Measurements from ENCODE around the gene BICD1. TPM values are rescaled to one million over a fixed set of nuclear protein-coding genes. Genes with fewer than 3 reads are reported as not detected.

Gene BICD1
- total RNA-seq, 6 donors from 2014 or later = 11.3 to 44.0 (median 15.4) TPM

DNA sequence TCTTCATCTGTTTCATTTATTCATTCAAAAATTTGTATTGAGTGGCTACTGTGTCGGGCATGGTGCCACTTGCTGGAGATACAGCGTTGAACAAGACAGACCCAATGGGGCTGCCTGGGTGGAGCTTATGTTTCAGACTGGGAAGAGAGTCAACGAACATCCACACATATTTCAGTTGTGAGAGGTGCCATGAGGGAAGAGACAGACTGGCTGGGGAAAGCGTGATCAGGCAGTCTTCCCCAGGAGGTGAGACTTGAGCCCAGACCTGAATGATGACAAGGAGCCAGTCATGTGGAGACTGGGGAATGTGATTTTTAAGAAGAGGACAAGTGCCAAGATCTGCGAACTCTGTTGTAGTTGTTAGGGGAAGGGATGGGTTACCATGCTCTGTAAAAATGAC, 12.2 kb downstream of the BICD1 start:
- TF ChIP-seq, protein P1, sequence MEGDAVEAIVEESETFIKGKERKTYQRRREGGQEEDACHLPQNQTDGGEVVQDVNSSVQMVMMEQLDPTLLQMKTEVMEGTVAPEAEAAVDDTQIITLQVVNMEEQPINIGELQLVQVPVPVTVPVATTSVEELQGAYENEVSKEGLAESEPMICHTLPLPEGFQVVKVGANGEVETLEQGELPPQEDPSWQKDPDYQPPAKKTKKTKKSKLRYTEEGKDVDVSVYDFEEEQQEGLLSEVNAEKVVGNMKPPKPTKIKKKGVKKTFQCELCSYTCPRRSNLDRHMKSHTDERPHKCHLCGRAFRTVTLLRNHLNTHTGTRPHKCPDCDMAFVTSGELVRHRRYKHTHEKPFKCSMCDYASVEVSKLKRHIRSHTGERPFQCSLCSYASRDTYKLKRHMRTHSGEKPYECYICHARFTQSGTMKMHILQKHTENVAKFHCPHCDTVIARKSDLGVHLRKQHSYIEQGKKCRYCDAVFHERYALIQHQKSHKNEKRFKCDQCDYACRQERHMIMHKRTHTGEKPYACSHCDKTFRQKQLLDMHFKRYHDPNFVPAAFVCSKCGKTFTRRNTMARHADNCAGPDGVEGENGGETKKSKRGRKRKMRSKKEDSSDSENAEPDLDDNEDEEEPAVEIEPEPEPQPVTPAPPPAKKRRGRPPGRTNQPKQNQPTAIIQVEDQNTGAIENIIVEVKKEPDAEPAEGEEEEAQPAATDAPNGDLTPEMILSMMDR (IDR thresholded peaks at IDR 0.05) = no peak
- Histone ChIP-seq H3K27me3 (no peaks in the 10 kb centered on the region), H3K36me3 (no peaks in the 10 kb centered on the region), H3K4me1 (peaks cover 8 to 17% (median 8%) of the 10 kb centered on the region in 4 donors), H3K9me3 (no peaks in the 10 kb centered on the region), H3K4me3 (no peak overlapping the region), H3K27ac (no peak overlapping the region)
- no peak for DNase-seq
- WGBS, 2 donors = 92 to 95% methylated on average over 5 of the region's 5 CpGs
- no peak for ATAC-seq (ENCODE audit: low FRiP score in 2 of 2)

DNA sequence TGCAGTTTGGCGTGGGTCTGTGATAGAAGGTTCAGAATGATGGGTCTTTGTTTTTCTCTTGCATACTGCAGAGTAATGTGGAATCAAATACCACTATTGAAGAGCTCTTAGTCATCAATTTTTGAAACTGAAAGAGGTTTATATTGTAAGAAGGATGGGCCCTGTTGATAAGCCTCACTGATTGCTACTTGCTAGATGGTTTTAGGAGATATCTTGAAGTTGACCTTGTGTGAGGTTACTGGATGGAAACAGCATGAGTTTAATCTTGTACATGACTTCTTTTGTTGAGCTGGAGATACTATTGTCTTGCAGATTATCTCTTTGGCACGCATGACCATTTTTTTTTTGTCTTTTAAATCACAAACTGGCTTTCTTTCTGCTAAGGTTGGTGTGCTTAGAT, 13.8 kb downstream of the BICD1 start:
- no peak overlapping the region for H3K4me3 ChIP-seq
- DNase-seq = no peak
- no peak overlapping the region for H3K27ac ChIP-seq
- H3K4me1 ChIP-seq = peaks cover 7 to 16% (median 7%) of the 10 kb centered on the region in 4 donors
- H3K9me3 ChIP-seq = no peaks in the 10 kb centered on the region
- ATAC-seq (ENCODE audit: low FRiP score in 2 of 2) = no peak
- no peaks in the 10 kb centered on the region for H3K27me3 ChIP-seq
- TF ChIP-seq, protein P1 (IDR thresholded peaks at IDR 0.05) = no peak
- no peak for TF ChIP-seq POLR2A (IDR thresholded peaks at IDR 0.05)
- no peak for TF ChIP-seq EP300 (IDR thresholded peaks at IDR 0.05)
- no peak for TF ChIP-seq POLR2AphosphoS5 (IDR thresholded peaks at IDR 0.05)
- WGBS, 2 donors = 60 to 73% methylated on average over 2 of the region's 2 CpGs
- H3K36me3 ChIP-seq = no peaks in the 10 kb centered on the region

DNA sequence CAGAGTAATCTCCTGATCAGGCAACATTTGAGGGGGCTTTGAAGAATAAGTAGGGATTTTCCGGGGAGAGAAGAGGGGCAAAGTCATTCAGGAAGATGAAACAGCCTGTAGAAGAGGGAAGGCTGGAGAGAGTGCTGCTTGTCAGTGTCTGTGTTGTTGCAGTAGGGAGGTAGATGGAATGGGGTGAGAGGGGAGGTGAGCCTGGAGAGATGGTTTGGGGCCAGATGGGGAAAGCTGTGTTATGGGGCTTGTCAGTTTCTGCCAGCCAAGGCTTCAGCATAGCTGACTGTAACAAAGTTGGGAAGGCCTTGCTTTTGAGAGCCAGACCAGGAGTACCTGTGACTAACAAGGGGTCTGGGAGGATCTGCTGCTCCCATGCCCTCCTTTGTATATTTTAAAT, 18.0 kb downstream of the BICD1 start:
- Histone ChIP-seq H3K36me3 (no peaks in the 10 kb centered on the region), H3K9me3 (no peaks in the 10 kb centered on the region), H3K4me1 (peaks cover 0 to 8% (median 0%) of the 10 kb centered on the region in 4 donors), H3K27me3 (no peaks in the 10 kb centered on the region), H3K4me3 (no peak overlapping the region), H3K27ac (no peak overlapping the region)
- TF ChIP-seq POLR2A (IDR thresholded peaks at IDR 0.05) = no peak
- TF ChIP-seq EP300 (IDR thresholded peaks at IDR 0.05) = no peak
- TF ChIP-seq POLR2AphosphoS5 (IDR thresholded peaks at IDR 0.05) = no peak
- TF ChIP-seq, protein P1 (IDR thresholded peaks at IDR 0.05) = no peak
- 73 to 79% methylated on average over 1 of the region's 1 CpG for WGBS, 2 donors
- ATAC-seq (ENCODE audit: low FRiP score in 2 of 2) = no peak
- DNase-seq = no peak

DNA sequence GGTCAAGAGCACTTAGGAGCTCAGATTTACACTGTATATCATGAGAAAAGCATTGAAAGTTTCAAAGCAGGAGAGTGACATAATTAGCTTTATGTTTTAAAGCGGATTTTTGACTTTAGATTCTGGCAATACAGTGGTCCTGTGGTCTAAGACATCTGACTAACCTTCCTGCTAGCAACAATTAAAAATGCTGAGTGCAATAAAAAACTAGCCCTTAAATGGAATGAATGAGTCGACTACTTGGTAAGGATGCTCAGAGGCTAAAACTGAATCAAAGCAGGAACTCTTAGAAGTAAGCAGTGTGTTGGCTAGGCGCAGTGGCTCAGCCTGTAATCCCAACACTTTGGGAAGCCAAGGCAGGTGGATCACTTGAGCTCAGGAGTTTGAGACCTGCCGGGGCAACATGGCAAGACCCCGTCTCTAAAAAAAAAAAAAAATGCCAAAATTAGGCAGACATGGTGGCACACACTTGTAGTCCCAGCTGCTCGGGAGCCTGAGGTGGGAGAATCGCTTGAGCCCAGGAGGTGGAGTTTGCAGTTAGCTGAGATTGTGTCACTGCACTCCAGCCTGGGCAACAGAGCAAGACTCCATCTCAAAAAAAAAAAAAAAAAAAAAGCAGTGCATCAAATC, 18.9 kb downstream of the BICD1 start:
- H3K4me3 ChIP-seq = no peak overlapping the region
- no peaks in the 10 kb centered on the region for H3K27me3 ChIP-seq
- no peak overlapping the region for H3K27ac ChIP-seq
- WGBS, 2 donors = 88 to 89% methylated on average over 7 of the region's 7 CpGs
- no peak for TF ChIP-seq POLR2A (IDR thresholded peaks at IDR 0.05)
- no peak for TF ChIP-seq EP300 (IDR thresholded peaks at IDR 0.05)
- TF ChIP-seq POLR2AphosphoS5 (IDR thresholded peaks at IDR 0.05) = no peak
- TF ChIP-seq, protein P1 (IDR thresholded peaks at IDR 0.05) = no peak
- H3K9me3 ChIP-seq = no peaks in the 10 kb centered on the region
- DNase-seq (no peak), ATAC-seq (ENCODE audit: low FRiP score in 2 of 2) (no peak)
- peaks cover 0 to 2% (median 0%) of the 10 kb centered on the region in 4 donors for H3K4me1 ChIP-seq
- no peaks in the 10 kb centered on the region for H3K36me3 ChIP-seq

DNA sequence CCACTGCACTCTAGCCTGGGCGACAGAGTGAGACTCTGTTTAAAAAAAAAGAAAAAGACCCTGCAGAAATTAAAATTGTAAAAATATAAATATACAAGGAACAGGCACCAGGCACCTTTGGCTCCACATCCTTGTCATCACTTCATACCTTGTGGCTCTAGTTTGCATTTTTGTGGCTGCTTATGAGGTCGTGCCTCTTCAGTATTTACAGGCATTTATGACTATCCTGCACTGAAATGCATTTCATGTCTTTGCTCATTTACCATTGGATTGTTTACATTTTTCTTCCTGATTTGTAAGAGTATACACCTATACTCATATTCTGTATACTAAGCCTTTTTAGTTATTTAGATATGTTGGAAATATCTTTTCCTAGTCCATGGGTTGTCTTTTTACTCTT, 20.1 kb downstream of the BICD1 start:
- Histone ChIP-seq H3K36me3 (no peaks in the 10 kb centered on the region), H3K9me3 (no peaks in the 10 kb centered on the region), H3K4me1 (peaks cover 0 to 2% (median 0%) of the 10 kb centered on the region in 4 donors), H3K27me3 (no peaks in the 10 kb centered on the region), H3K27ac (no peak overlapping the region), H3K4me3 (no peak overlapping the region)
- TF ChIP-seq, protein P1 (IDR thresholded peaks at IDR 0.05) = no peak
- TF ChIP-seq POLR2A (IDR thresholded peaks at IDR 0.05) (no peak), EP300 (IDR thresholded peaks at IDR 0.05) (no peak), POLR2AphosphoS5 (IDR thresholded peaks at IDR 0.05) (no peak)
- WGBS, 2 donors = 77 to 82% methylated on average over 2 of the region's 2 CpGs
- no peak for DNase-seq
- no peak for ATAC-seq (ENCODE audit: low FRiP score in 2 of 2)
